ENCODE measurements around the gene EXOC3L1. TPM values are rescaled to one million over a fixed set of nuclear protein-coding genes. Genes with fewer than 3 reads are reported as not detected.

Gene EXOC3L1
- polyA plus RNA-seq, 10 donors: 7.6 to 13.9 (median 9.9) TPM

- peak in 1 of 3 donors; percentile 51 for DNase-seq
Observed at GRCh38 chr16:67165121-67166078, 24.5 kb downstream of the EXOC3L1 start.

DNA sequence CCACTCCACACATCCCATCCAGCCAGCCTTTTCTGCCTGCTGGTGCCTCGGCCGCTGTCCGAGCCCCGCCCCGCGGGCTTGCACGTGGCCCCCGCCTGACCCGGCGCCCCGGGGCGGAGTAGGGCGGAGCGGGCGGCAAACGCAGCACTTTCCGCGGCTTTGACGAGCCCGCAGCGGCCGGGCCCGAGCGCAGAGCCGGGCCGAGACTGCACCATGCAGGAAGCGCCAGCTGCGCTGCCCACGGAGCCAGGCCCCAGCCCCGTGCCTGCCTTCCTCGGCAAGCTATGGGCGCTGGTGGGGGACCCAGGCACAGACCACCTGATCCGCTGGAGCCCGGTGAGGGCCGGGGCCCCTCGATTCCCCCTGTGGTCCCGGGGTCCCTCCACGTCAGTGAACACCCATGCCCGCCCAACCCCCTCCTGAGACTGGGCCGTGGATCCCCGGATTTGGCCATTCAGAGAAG is 25.3 kb downstream of the EXOC3L1 start, which contains the start of gene HSF4:
Gene HSF4, plus strand, starts transcription at position 147 of the 463 bp plus-strand sequence. Its CDS starts 67 bp downstream, at position 214.
- DNase-seq: no peak

- DNase-seq: no peak
Observed at GRCh38 chr16:67163999-67164558, 25.9 kb downstream of the EXOC3L1 start.

DNA sequence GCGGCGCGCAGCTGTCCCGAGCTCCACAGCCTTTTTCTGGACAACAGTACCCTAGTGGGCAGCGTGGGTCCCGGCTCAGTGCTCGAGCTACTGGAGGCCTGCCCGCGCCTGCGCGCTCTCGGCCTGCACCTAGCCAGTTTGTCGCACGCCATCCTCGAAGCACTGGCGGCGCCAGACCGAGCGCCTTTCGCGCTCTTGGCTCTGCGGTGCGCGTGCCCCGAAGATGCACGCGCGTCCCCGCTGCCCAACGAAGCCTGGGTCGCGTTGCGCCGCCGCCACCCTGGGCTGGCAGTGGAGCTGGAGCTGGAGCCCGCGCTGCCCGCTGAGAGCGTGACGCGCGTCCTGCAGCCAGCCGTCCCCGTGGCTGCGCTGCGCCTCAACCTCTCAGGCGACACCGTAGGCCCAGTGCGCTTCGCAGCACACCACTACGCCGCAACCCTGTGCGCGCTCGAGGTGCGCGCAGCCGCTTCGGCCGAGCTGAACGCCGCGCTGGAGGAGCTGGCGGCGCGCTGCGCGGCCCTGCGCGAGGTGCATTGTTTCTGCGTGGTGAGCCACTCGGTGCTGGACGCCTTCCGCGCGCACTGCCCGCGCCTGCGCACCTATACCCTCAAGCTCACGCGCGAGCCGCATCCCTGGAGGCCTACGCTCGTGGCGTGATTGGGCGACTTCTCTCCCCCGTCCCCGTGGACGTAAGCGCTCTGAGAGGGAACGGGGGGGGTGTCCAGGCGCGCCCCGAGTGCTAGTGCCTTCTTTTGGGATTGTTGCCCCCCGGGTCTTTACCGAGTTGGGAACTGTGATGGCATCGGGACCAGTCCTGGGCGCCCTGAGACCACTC is 26.6 kb downstream of the EXOC3L1 start:
- peak in 1 of 3 donors; percentile 78 for DNase-seq

DNA sequence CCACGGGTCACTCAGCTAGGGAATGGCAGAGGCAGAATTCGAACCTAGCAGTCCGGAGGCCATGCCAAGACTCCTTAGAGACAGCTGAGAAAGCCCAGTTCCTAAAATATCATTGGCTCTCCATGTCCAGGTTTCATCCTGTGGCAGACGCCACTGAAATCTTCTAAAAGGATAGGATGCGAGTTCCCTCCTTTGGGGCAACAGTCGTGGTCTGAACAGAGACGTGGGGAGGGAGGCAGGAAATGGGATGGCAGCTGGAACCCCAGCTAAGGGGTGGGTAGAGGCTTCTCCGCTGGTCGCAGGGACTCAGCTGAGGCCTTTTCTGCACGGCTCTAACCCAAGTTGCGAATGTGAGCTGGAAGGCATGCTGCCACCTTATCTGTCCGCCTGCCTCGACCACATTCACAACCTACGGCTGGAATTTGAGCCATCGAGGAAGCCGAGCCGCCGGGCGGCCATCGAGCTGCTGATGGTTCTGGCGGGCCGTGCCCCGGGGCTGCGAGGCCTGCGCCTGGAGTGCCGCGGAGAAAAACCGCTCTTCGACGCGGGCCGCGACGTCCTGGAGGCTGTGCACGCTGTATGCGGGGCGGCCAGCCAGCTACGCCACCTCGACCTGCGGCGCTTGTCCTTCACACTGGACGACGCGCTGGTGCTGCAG is 27.3 kb downstream of the EXOC3L1 start:
- no peak for DNase-seq

- no peak for DNase-seq
Observed at GRCh38 chr16:67161595-67162058, 28.3 kb downstream of the EXOC3L1 start.

DNA sequence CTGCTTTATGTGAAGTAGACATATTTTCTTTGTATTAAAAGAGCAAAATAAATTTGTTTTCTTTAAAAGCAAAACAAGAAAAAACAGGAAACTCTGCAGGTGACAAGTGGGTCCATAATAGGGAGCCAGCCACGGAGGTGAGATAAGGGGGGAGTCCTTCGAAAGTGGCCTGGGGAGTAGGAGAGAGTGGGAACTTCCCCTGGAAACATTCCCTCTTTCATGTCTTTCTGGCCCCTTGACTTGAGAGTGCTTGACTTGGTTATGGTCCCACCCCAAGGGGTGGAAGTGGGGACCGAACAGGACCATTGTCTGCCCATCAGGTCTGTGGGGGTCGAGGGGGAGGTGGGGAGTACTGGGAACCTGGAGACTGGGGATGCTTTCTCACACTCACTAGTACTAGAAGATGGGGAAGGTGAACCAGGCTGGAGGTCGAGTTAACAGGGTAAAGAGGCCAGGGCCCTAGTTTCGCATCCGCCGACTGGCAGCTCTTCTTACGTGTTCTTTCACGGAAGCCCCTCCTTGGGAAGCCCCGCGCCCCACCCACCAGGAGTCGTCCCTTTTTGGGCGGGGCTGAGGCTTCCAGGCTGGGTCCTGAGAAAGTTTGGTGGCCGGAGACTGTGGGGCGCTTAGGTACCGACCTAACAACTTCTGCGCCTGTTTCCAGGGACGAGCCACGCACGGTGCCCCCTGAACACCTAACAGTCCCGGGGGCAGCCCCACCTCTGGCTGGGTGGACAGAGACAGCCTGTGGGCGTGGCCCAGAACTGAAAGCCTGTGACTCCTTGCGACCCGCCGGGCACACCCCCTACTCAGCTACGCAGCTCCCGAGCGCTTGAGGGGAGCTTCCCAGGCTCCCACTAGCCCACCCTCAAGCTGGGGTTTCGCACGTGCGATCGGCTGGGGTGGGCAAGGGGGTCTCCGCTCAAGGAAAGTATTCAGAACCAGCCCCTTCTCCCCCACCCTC is 31.0 kb downstream of the EXOC3L1 start:
- DNase-seq: peak in 1 of 3 donors; percentile 45

- DNase-seq: no peak
Observed at GRCh38 chr16:67157892-67158635, 31.9 kb downstream of the EXOC3L1 start.

DNA sequence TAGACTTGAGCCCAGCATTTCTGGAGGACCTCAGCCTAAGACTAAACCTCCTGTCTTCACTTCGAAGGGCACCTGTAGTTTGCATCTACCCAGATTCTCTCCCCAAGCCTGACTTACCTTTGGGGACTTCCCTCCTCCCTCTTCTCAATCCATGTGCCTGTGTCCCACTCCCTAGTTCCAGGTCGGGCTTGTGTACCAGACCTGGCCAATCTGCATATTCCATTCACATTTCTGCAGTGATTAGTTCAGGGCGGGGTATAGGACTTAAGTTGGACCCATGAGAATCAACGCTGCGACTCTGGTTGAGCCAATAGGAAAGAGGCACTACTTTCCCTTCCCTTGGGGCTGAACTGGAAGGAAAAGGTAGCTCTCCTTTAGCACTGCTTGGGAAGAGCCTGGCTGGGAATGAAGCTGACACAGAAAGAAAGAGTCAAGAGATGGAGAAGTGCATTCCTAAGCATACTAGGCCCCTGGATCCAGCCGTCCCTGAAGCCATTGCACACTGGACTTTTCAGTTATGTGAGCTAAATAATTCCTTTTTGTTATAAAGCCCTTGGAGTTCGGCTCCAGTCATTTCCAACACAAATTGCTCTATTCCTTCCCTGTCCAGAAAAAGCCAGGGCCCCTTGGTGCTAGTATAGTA is 32.7 kb downstream of the EXOC3L1 start:
- DNase-seq: no peak

- no peak for DNase-seq
Observed at GRCh38 chr16:67156143-67156844, 33.6 kb downstream of the EXOC3L1 start.

DNA sequence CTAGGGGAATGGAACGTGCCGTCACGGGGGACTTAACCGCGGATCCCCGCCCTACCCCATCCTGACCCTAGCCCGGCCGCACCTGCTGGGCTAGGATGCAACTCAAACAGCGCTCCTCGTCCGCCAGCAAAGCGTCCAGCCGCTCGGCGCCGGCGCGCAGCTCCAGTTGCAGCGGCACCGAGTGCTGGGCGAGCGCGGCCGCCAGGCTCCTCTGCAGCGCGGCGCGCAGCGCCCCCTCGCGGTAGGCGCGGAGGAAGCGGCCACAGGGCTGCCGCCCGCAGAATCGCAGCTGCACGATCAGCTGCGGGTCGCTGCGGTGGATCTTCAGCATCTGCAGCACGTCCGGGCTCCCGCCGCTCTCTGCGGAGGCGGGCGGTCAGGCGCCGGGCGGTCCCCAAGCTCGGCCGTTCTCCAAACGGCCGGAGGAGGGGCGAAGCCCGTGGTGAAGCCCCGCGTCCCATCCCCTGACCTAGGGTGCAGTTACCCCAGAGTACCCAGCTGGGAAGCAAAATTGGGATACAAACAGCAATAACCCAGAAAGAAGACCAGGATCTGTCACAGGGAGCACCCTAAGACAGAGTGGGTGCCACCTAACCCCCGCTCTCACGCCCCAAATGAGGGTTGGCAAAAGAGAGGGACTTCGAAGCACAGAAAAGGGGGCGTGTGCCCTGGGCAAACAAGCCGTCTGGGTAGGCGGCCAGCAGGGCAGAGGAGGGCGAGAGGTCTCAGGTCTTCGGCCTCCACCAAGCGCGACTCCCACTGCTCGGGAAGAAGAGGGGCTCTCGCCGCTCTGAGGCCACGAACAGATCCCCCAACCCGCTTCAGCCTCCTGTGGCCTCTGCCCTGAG is 34.4 kb downstream of the EXOC3L1 start:
- peak in 2 of 3 donors; percentile 91 to 92 for DNase-seq

GRCh38 chr16:67154578-67155294 is 35.2 kb downstream of the EXOC3L1 start:
- peak in 1 of 3 donors; percentile 11 for DNase-seq

- DNase-seq: no peak
Observed at GRCh38 chr16:67151431-67152097, 38.4 kb downstream of the EXOC3L1 start.

GRCh38 chr16:67150833-67151396 is 39.0 kb downstream of the EXOC3L1 start, which contains the start of gene B3GNT9:
Gene B3GNT9, minus strand, starts transcription at chr16:67150998. Its CDS starts 513 bp downstream, at chr16:67150485.
- DNase-seq: peak; percentile 68 to 96 (median 90)

All from muscle of back (tissue), 11 donors.